GM21423 (cell line): ENCODE data around the gene CRIM1.
"Not testable (repeated sequence)": the region's sequence is repeated elsewhere in the genome, so short reads cannot be mapped to it uniquely, and the experiment has no call there.

Experiments
- ATAC-seq: cut with Tn5 transposase; IDR thresholded peaks from one replicate; pipeline ENCODE4 v1.9.1; 2021; ENCODE audit warnings: mild to moderate bottlenecking, moderate library complexity; ENCODE audit not compliant: unreplicated experiment

Gene CRIM1

DNA sequence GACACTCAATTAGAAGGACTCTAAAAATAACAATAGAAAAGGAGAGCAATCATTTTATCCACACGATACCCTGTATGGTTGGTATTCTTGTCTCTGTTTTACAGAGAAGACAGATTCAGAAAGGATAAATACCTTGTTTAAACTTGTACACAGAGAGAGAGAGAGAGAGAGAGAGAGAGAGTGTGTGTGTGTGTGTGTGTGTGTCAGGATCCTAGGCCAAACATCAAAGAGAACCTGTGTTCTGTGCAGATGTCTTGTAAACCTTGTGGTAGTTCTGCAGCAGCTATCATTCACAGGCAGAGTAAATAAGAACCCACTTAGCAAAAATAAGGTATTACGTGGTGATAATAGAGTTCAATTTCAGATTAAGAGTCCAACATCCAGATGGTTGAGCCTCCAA, 4.3 kb upstream of the CRIM1 start:
- ATAC-seq, result no peak

DNA sequence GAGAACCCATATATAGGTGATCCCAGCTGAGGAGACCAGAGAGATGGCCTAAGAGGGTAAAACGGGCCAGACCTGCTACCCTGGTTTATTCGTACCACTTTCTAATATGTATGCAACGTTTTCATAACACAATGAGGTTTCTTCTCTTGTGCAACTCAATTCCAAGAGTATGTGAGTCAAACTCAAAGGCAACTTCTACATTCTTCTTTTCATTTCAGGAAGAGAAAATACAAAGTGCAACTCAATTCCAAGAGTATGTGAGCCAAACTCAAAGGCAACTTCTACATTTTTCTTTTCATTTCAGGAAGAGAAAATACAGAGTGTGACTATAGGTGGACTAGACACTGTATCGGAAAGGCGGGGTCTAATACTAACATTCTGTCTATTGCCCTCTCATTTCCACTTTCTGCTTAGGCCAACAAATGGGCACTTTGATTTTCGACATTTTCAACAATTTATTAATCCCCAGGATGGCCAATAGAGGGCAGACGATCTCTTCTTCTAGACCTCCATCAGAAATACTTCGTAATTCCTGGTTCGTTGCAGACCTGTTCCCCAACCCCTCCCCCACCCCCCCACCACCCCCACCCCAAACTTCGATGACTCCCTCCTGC, 3.7 kb upstream of the CRIM1 start:
- no peak for ATAC-seq

DNA sequence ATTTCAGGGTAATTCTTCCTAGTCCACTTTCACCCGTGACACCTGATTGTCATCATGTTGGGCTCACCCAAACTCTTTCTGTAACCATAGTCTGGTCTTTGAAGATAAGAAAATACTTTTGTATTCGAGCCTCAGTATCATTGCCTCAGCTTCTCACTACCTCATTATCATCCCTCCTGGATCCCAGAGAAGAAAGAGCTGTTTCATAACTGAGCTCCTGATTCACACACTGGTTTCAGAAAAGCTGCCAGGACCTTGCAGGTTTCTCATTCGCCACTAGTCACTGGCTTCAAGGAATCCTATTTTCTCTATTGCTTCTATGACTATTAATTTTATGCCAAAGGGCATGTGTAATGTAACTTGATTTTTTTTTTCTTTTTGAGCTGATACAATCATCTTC, 2.9 kb upstream of the CRIM1 start:
- no peak for ATAC-seq

DNA sequence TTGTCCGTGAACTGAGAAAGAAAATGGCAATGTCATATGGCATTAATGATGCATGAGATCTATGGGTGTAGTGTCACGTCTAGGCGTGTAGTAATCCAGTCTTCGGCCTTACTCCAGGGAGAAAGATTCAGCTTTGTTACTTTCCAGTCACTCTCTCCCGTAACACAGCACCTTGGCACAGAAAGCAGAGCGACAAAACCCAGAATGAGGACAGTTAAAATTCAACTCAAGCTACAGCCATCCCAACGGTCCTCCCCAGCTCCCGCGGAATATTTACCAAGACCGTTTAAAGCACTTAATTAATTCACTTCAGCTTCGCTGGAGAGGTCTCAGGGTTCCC, 797 bp upstream of the CRIM1 start:
- no peak for ATAC-seq

DNA sequence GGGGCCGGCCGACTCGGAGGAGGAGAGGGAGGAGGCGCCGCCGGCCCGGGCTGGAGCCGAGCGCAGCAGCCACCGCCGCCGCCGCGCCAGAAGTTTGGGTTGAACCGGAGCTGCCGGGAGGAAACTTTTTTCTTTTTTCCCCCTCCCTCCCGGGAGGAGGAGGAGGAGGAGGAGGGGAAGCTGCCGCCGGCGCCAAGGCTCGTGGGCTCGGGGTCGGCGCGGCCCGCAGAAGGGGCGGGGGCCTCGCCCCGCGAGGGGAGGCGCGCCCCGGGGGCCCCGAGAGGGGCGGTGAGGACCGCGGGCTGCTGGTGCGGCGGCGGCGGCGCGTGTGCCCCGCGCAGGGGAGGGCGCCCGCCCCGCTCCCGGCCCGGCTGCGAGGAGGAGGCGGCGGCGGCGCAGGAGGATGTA, 316 bp downstream of the CRIM1 start:
- peak; percentile 19 for ATAC-seq

GRCh38 chr2:36356298-36356989, 866 bp downstream of the CRIM1 start:
- ATAC-seq, result no peak

- ATAC-seq, result peak; percentile 37
These were observed 1.6 kb downstream of the CRIM1 start for GRCh38 chr2:36356990-36357846.

GRCh38 chr2:36357847-36358659, 2.5 kb downstream of the CRIM1 start:
- peak; percentile 26 for ATAC-seq

GRCh38 chr2:36359067-36359466, 3.5 kb downstream of the CRIM1 start:
- no peak for ATAC-seq

- ATAC-seq, result no peak
These were observed 4.5 kb downstream of the CRIM1 start for GRCh38 chr2:36360063-36360462.

- ATAC-seq, result no peak
These were observed 5.3 kb downstream of the CRIM1 start for GRCh38 chr2:36360834-36361233.

DNA sequence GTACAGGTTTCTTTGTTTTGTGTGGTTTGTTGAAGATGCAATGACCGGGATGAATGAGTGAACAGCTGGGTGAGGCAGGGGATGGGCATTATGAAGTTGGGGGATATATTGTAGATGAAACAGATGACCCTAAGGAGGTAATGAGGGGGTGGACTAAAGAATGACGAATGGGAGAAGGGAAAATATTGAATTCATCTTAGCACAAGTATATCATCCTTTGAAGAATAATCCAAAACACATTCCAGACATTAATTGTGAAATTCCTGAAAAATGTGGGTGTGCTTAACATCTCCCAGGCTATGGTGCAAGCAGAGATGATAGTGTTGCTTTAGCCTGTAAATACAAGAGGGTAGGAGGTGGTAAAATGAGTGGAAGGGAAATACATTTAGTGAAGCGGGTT, 5.8 kb downstream of the CRIM1 start:
- ATAC-seq, result no peak

DNA sequence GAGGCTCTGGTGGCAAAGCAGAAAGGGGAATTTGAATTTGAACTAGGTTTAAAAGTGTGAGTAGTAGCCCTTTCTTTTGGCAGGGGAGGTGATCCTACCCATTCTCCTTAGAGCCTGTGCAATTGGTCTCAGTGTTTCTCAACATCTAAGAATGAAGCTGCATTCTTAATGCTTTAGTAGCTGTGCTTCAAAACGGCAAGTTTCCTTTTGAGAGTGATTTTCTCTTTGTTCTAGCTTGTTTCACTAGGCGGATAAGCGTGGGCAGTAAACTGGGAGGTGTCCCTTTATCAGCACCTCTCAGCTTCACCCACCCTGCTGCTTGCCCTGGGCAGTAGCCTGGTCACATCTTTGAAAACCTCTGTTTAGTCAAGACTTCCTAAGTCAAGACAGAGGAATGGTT, 6.7 kb downstream of the CRIM1 start:
- ATAC-seq, result no peak

GRCh38 chr2:36363085-36363484, 7.5 kb downstream of the CRIM1 start:
- ATAC-seq, result not testable (repeated sequence)

DNA sequence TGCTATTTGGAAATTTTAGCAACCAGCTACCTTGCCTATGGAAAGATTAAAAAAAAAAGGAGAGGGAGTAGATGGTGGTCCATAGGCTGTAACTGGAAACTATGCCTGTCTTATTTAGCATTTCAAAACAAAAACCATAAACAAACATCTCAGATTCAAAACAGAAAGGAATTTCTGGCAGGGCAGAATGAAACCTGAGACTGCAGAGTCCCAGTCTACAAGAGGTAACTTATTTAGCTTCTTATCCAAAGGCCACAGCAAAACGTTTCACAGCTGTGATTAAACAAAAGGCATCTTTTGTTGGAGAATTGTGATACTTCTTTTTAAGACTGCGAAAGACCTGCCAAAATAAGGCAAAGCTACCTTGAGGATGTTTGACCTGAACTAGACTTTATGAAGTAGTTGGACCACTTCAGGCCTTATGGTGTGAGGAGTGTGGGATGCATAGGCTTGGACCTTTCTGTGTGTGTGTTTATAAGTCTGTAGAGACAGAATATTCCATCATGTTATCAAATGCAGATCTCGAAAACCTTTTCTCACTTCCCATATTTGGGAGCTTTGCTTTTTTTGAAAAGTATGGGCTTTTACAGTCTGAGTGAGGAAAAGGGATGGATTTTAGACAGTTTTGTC, 11.0 kb downstream of the CRIM1 start:
- no peak for ATAC-seq

GRCh38 chr2:36367486-36367885, 11.9 kb downstream of the CRIM1 start:
- ATAC-seq, result no peak

DNA sequence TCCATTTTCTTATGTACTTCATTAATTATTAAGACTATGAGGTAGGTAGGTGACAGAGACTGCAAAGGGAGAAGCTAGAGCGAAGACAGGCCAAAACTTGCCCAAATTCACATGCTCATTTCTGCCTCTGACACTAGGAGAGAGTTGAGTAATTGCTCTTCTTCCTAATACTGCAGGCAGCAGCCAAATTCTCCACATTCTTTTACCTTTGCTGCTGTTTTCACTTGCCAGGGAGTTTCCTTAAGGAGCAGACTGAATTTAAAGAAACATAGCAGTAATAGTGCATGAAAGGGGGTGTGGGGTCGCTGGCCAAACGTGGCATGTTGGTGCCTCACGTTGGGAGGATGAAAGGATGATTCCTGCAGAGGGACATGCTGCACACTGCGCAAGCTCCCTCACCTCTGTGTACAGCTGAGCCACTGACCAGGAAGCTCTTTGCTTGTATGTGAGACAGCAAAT, 12.3 kb downstream of the CRIM1 start:
- ATAC-seq, result no peak

- no peak for ATAC-seq
These were observed 12.9 kb downstream of the CRIM1 start for GRCh38 chr2:36368438-36368837.

- ATAC-seq, result no peak
These were observed 13.6 kb downstream of the CRIM1 start for GRCh38 chr2:36369163-36369562.

- no peak for ATAC-seq
These were observed 14.1 kb downstream of the CRIM1 start for GRCh38 chr2:36369716-36370115.

DNA sequence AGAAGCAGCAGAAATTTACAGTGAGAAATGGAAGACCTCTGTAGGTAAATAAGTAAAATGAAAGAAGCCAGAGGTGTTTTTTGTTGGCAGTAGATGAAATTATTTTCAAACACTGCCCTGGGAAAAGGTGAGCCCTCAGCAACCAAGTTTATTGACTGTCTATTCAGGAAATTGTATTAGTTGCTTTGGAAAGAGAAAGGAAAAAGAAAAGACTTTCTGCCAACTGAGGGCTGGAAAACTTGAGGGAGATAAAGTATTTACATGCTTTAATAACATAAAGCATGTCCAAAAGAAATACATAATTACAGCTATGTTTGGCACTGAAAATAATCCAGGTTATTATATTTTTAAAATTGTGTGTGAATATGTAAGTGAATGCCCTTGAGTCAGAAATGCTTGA, 14.7 kb downstream of the CRIM1 start:
- ATAC-seq, result no peak
